DND-41 (cell line): Measurements from ENCODE around the gene LPAR4.
A peak's percentile ranks its signal among the peaks of the same experiment; 100 is the strongest.

ENCODE experiments used
- CTCF ChIP-seq: IDR thresholded peaks from 2 replicates; pipeline ENCODE4 v1.5.1; 2012; ENCODE audit warnings: borderline replicate concordance, low read length, moderate library complexity, mild to moderate bottlenecking; ENCODE audit not compliant: poor library complexity, severe bottlenecking; ENCODE audit errors: extremely low read depth
- EZH2 ChIP-seq: IDR thresholded peaks from 3 replicates; pipeline ENCODE4 v1.6.1; 2012; ENCODE audit warnings: borderline replicate concordance, low read depth, mild to moderate bottlenecking, moderate library complexity, low read length, inconsistent platforms; ENCODE audit not compliant: severe bottlenecking

- TF ChIP-seq CTCF, result peak; percentile 39
- no peak for TF ChIP-seq EZH2
Observed at GRCh38 chrX:78708262-78708661, 39.3 kb upstream of the LPAR4 start.
